Loucy (cell line): ENCODE results near the gene GAS5.

Source experiments
- H2AFZ ChIP-seq: fragments of 200-600 bp; sonication (generic); 2 replicates; pipeline ENCODE4 v1.6.0; 2016; ENCODE audit warnings: antibody characterized with exemption, mild to moderate bottlenecking, low read length, moderate library complexity
- H3F3A ChIP-seq: fragments of 200-600 bp; 2 replicates; pipeline ENCODE4 v1.6.0; 2016; ENCODE audit warnings: antibody characterized with exemption, low read depth, mild to moderate bottlenecking
- H3K27me3 ChIP-seq: fragments of 200-600 bp; sonication (generic); 2 replicates; pipeline ENCODE4 v1.6.1; 2014; ENCODE audit warnings: low read length, mild to moderate bottlenecking; ENCODE audit not compliant: insufficient read depth, poor library complexity, severe bottlenecking
- H3K36me3 ChIP-seq: fragments of 200-600 bp; sonication (generic); 2 replicates; pipeline ENCODE4 v1.6.1; 2016; ENCODE audit warnings: low read length; ENCODE audit not compliant: insufficient read depth
- H3K4me1 ChIP-seq: fragments of 200-600 bp; sonication (generic); 2 replicates; pipeline ENCODE4 v1.5.1; 2014; ENCODE audit warnings: low read length, mild to moderate bottlenecking; ENCODE audit not compliant: insufficient read depth, poor library complexity, severe bottlenecking
- H3K4me2 ChIP-seq: fragments of 200-600 bp; sonication (generic); 2 replicates; pipeline ENCODE4 v1.6.0; 2014; ENCODE audit warnings: antibody characterized with exemption, low read length, low read depth, mild to moderate bottlenecking; ENCODE audit not compliant: poor library complexity, severe bottlenecking
- H3K4me3 ChIP-seq: fragments of 200-600 bp; sonication (generic); 2 replicates; pipeline ENCODE4 v1.5.1; 2014; ENCODE audit warnings: low read length, mild to moderate bottlenecking, mixed read lengths; ENCODE audit not compliant: poor library complexity, severe bottlenecking
- H3K79me2 ChIP-seq: fragments of 200-600 bp; sonication (generic); 2 replicates; pipeline ENCODE4 v1.6.1; 2014; ENCODE audit warnings: low read length; ENCODE audit not compliant: insufficient read depth
- H3K9ac ChIP-seq: fragments of 200-600 bp; sonication (generic); 2 replicates; pipeline ENCODE4 v1.6.0; 2014; ENCODE audit warnings: mild to moderate bottlenecking, low read depth, low read length, moderate library complexity; ENCODE audit not compliant: poor library complexity, severe bottlenecking
- H3K9me2 ChIP-seq: fragments of 200-600 bp; sonication (generic); replicated peaks from 2 replicates; pipeline ENCODE4 v1.6.1; 2016; ENCODE audit warnings: low read depth, low read length, mixed read lengths
- H3K9me3 ChIP-seq: fragments of 200-600 bp; sonication (generic); 2 replicates; pipeline ENCODE4 v1.6.1; 2014; ENCODE audit warnings: mild to moderate bottlenecking, antibody characterized with exemption, low read length, low read depth; ENCODE audit not compliant: insufficient read depth
- H4K20me1 ChIP-seq: fragments of 200-600 bp; sonication (generic); 2 replicates; pipeline ENCODE4 v1.6.0; 2014; ENCODE audit warnings: antibody characterized with exemption, low read length, mild to moderate bottlenecking; ENCODE audit not compliant: insufficient read depth, poor library complexity, severe bottlenecking
- EZH2phosphoT487 ChIP-seq: fragments of 200-600 bp; IDR thresholded peaks from 2 replicates; pipeline ENCODE4 v1.6.1; 2018; ENCODE audit warnings: antibody characterized with exemption, mild to moderate bottlenecking, moderate library complexity, borderline replicate concordance
- TF ChIP-seq, protein P1 (sequence below): fragments of 200-600 bp; sonication (generic); conservative IDR thresholded peaks from 2 replicates; pipeline ENCODE4 v1.5.1; 2014; ENCODE audit warnings: mild to moderate bottlenecking, antibody characterized with exemption, low read length

The GAS5 gene

DNA sequence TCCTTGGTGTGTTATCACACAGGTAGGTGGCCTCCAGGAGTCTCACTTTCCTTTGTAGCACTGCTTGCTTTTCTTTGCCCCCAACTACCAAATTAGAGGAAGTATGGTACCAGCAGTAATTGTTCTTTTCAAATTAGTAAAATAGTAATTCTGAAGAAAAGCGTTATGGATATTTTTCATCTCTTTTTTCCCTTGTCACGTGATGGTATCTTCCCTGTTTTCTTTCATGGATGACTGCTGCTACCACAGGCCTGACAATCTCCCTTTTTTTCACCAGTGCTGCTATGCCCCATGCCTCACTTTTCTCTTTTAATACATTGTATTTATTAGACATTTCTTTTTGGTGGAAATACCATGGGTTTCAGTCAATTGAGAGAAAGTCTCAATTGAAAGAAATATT lies 3.7 kb upstream of the GAS5 start:
- Histone ChIP-seq H4K20me1 (peaks cover 12% of the 10 kb centered on the region), H3K9ac (peak overlapping the region; percentile 78), H3K4me3 (peak overlapping the region; percentile 92), H3K9me2 (no peaks in the 10 kb centered on the region), H3K79me2 (peaks cover 43% of the 10 kb centered on the region), H3K4me2 (peak overlapping the region; percentile 89), H3K4me1 (peaks cover 37% of the 10 kb centered on the region), H3K27me3 (peaks cover 8% of the 10 kb centered on the region), H2AFZ (peak overlapping the region; percentile 31; the same call in 1 of the 2 replicates), H3F3A (peaks cover 12% of the 10 kb centered on the region), H3K9me3 (no peaks in the 10 kb centered on the region), H3K36me3 (peaks cover 6% of the 10 kb centered on the region)
- TF ChIP-seq EZH2phosphoT487 = no peak
- TF ChIP-seq, protein P1, sequence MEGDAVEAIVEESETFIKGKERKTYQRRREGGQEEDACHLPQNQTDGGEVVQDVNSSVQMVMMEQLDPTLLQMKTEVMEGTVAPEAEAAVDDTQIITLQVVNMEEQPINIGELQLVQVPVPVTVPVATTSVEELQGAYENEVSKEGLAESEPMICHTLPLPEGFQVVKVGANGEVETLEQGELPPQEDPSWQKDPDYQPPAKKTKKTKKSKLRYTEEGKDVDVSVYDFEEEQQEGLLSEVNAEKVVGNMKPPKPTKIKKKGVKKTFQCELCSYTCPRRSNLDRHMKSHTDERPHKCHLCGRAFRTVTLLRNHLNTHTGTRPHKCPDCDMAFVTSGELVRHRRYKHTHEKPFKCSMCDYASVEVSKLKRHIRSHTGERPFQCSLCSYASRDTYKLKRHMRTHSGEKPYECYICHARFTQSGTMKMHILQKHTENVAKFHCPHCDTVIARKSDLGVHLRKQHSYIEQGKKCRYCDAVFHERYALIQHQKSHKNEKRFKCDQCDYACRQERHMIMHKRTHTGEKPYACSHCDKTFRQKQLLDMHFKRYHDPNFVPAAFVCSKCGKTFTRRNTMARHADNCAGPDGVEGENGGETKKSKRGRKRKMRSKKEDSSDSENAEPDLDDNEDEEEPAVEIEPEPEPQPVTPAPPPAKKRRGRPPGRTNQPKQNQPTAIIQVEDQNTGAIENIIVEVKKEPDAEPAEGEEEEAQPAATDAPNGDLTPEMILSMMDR = peak; percentile 21

DNA sequence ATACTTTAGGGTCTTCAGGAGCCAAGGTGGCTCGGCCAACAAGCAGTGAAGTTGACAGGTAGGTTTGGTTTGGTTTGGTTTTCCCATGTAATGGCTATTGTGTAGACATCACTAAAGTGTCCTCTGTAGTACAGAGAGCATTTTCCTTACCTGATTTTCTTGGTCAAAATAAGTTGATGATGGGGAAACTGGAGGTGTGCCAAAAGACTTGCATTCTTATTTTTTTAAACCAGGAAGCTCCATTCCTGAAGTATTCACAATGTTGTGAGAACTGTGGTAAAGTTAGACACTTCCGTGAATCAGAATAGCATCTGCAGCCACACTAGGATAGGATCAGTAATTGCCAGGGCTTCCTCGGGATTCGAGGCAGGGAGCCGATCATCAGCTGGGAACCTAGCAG lies 3.3 kb upstream of the GAS5 start:
- Histone ChIP-seq H3K9me3 (no peaks in the 10 kb centered on the region), H3K27me3 (peaks cover 8% of the 10 kb centered on the region), H3K79me2 (peaks cover 47% of the 10 kb centered on the region), H3K9ac (peak overlapping the region; percentile 78), H3F3A (peaks cover 12% of the 10 kb centered on the region), H3K36me3 (peaks cover 10% of the 10 kb centered on the region), H3K4me1 (peaks cover 41% of the 10 kb centered on the region), H3K4me2 (peak overlapping the region; percentile 89), H4K20me1 (peaks cover 16% of the 10 kb centered on the region), H3K9me2 (no peaks in the 10 kb centered on the region), H3K4me3 (peak overlapping the region; percentile 92), H2AFZ (0 out of 2 replicates have a peak overlapping the region, but pooled peaks have one; percentile 31)
- TF ChIP-seq, protein P1 = no peak
- TF ChIP-seq EZH2phosphoT487 = no peak

DNA sequence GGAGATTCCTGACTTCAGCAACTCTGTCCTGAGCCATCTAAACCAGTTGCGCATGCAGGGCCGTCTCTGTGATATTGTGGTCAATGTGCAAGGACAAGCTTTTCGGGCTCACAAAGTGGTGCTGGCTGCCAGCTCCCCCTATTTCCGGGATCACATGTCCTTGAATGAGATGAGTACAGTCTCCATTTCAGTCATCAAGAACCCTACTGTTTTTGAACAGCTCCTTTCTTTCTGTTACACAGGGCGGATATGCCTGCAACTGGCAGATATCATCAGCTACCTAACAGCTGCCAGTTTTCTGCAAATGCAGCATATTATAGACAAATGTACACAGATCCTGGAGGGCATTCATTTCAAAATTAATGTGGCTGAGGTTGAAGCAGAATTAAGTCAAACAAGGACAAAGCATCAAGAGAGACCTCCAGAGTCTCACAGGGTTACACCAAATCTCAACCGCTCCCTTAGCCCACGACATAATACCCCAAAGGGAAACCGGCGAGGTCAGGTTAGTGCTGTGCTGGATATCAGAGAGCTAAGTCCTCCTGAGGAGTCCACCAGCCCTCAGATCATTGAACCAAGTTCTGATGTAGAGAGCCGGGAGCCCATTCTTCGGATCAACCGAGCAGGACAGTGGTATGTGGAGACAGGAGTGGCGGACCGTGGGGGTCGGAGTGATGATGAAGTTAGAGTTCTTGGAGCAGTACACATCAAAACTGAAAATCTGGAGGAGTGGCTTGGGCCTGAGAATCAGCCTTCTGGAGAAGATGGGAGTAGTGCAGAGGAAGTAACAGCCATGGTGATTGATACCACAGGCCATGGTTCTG lies 2.7 kb upstream of the GAS5 start:
- Histone ChIP-seq H3K9me2 (no peaks in the 10 kb centered on the region), H3K9me3 (no peaks in the 10 kb centered on the region), H3K27me3 (peaks cover 8% of the 10 kb centered on the region), H3K36me3 (peaks cover 16% of the 10 kb centered on the region), H3K4me3 (peak overlapping the region; percentile 92), H4K20me1 (peaks cover 22% of the 10 kb centered on the region), H3K4me1 (peaks cover 48% of the 10 kb centered on the region), H3K9ac (peak overlapping the region; percentile 78), H2AFZ (peak overlapping the region; percentile 31), H3K79me2 (peaks cover 51% of the 10 kb centered on the region), H3K4me2 (peak overlapping the region; percentile 89), H3F3A (peaks cover 12% of the 10 kb centered on the region)
- no peak for TF ChIP-seq EZH2phosphoT487
- TF ChIP-seq, protein P1 = no peak
